ENCODE measurements around the gene CASP10. TPM values are rescaled to one million over a fixed set of nuclear protein-coding genes. Genes with fewer than 3 reads are reported as not detected.
"Not testable (repeated sequence)": the region's sequence is repeated elsewhere in the genome, so short reads cannot be mapped to it uniquely, and the experiment has no call there.

Gene CASP10
- polyA plus RNA-seq, 1 experiment: 2.6 TPM

GRCh38 chr2:201237486-201238123 is 54.7 kb downstream of the CASP10 start:
- CTCF ChIA-PET: interaction anchor here (0.6 to 2.9 kb wide), 9 partner anchors 8 to 471 kb away, joined by 3 to 30 read pairs (median 5); no protein-coding TSS in a partner anchor
- no peak for DNase-seq (ENCODE audit: low read depth, low spot score)
- H3K27ac ChIP-seq (ENCODE audit: low read depth, low read length): no peak overlapping the region
- H3K27me3 ChIP-seq (ENCODE audit: control insufficient read depth, insufficient read depth, low read length): no peaks in the 10 kb centered on the region
- TF ChIP-seq CTCF (IDR thresholded peaks at IDR 0.05; ENCODE audit: low read depth, low read length): no peak
- POLR2A ChIA-PET: no interaction called here
- H3K4me3 ChIP-seq (ENCODE audit: low read depth, low read length): no peak overlapping the region
- no peaks in the 10 kb centered on the region for H3K9me3 ChIP-seq (ENCODE audit: control insufficient read depth, insufficient read depth, low read length)

DNA sequence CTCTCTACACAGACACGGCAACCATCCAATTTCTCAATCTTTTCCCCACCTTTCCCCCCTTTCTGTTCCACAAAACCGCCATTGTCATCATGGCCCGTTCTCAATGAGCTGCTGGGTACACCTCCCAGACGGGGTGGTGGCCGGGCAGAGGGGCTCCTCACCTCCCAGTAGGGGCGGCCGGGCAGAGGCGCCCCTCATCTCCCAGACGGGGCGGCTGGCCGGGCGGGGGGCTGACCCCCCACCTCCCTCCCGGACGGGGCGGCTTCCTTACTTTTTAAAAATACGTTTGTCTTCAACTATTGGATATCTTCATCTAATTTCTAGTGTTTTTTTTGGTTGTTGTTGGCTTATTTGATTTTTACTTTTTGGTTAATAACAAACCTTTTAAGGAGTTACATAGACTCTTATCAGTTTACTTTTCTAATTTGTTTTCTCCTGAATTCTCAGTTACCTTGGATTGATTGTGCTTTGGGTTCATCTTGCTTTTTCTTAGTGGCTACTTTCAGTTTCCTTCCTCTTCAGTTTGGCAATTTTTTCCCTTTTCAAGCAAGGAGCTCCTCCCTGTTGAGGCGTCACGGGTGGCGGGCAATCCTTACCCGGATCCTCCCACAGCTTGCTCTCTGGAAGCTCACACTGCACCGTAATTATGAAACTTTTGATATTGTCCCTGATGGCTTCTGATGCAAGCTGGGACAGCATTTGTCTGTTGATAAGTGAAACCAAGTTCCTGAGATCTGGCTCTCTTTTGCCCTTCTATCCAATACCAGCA is 56.4 kb downstream of the CASP10 start:
- POLR2A ChIA-PET; H3K9me3 ChIP-seq (ENCODE audit: control insufficient read depth, insufficient read depth, low read length); H3K4me3 ChIP-seq (ENCODE audit: low read depth, low read length); H3K27me3 ChIP-seq (ENCODE audit: control insufficient read depth, insufficient read depth, low read length); H3K27ac ChIP-seq (ENCODE audit: low read depth, low read length); CTCF ChIA-PET; DNase-seq (ENCODE audit: low read depth, low spot score): not testable (repeated sequence)

DNA sequence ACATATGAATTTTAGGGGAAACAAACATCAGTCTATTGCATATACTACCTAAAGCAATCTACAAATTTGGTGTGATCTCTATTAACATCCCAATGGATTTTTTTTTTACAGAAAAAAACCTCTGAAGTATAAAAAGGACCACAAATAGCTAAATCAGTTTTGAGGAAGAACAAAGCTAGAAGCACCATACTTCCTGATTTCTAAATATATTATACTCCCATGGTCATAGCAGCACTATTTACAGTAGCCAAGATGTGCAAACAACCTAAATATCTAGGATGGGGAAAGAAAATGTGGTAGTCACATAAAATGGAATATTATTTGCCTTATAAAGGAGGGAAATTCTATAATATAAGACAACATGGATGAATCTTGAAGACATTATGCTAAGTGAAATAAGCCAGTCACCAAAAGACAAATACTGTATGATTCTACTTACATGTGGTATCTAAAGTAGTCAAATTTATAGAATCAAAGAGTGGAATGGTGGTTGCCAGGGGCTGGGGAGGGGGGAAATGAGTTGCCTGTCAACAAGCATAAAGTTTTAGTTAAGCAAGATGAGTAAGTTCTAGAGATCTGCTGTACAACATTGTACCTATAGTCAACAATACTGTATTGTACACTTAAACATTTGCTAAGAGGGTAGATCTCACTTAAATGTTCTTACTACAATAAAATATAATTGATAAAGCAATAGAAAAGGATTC is 59.8 kb downstream of the CASP10 start:
- no peaks in the 10 kb centered on the region for H3K9me3 ChIP-seq (ENCODE audit: control insufficient read depth, insufficient read depth, low read length)
- H3K27me3 ChIP-seq (ENCODE audit: control insufficient read depth, insufficient read depth, low read length): no peaks in the 10 kb centered on the region
- no peak for TF ChIP-seq CTCF (IDR thresholded peaks at IDR 0.05; ENCODE audit: low read depth, low read length)
- H3K4me3 ChIP-seq (ENCODE audit: low read depth, low read length): no peak overlapping the region
- DNase-seq (ENCODE audit: low read depth, low spot score): no peak
- POLR2A ChIA-PET: no interaction called here
- CTCF ChIA-PET: interaction anchor here (1.5 to 2.2 kb wide), 2 partner anchors 11 to 121 kb away, joined by 4 to 13 read pairs; no protein-coding TSS in a partner anchor
- H3K27ac ChIP-seq (ENCODE audit: low read depth, low read length): no peak overlapping the region

GRCh38 chr2:201244829-201245228 is 61.9 kb downstream of the CASP10 start:
- Histone ChIP-seq H3K9me3 (ENCODE audit: control insufficient read depth, insufficient read depth, low read length) (no peaks in the 10 kb centered on the region), H3K27ac (ENCODE audit: low read depth, low read length) (no peak overlapping the region), H3K27me3 (ENCODE audit: control insufficient read depth, insufficient read depth, low read length) (no peaks in the 10 kb centered on the region), H3K4me3 (ENCODE audit: low read depth, low read length) (no peak overlapping the region)
- DNase-seq (ENCODE audit: low read depth, low spot score): no peak
- POLR2A ChIA-PET: no interaction called here
- TF ChIP-seq CTCF (IDR thresholded peaks at IDR 0.05; ENCODE audit: low read depth, low read length): no peak
- CTCF ChIA-PET: interaction anchor here (1.4 to 1.5 kb wide), 2 partner anchors 12 to 13 kb away, joined by 3 to 4 read pairs; no protein-coding TSS in a partner anchor

- CTCF ChIA-PET: interaction anchor here (1.2 kb wide), 1 partner anchor 14 kb away, joined by 6 read pairs; no protein-coding TSS in a partner anchor
- no peak for TF ChIP-seq CTCF (IDR thresholded peaks at IDR 0.05; ENCODE audit: low read depth, low read length)
- H3K27ac ChIP-seq (ENCODE audit: low read depth, low read length): no peak overlapping the region
- DNase-seq (ENCODE audit: low read depth, low spot score): no peak
- no peaks in the 10 kb centered on the region for H3K27me3 ChIP-seq (ENCODE audit: control insufficient read depth, insufficient read depth, low read length)
- POLR2A ChIA-PET: no interaction called here
- no peak overlapping the region for H3K4me3 ChIP-seq (ENCODE audit: low read depth, low read length)
- H3K9me3 ChIP-seq (ENCODE audit: control insufficient read depth, insufficient read depth, low read length): no peaks in the 10 kb centered on the region
These were observed 63.3 kb downstream of the CASP10 start for GRCh38 chr2:201246280-201246679.

Measured in AG04450 (cell line).